GM12892 (cell line): ENCODE measurements around the gene DEAF1.

ENCODE experiments used
- POLR2A ChIP-seq: IDR thresholded peaks from 2 replicates; pipeline ENCODE4 v1.6.1; 2011; ENCODE audit warnings: low read depth, low read length, control low read depth
- POLR2AphosphoS5 ChIP-seq: IDR thresholded peaks from 2 replicates; pipeline ENCODE4 v1.6.1; 2011; ENCODE audit warnings: low read depth, low read length, control low read depth
- TAF1 ChIP-seq: IDR thresholded peaks from 2 replicates; pipeline ENCODE4 v1.6.1; 2011; ENCODE audit warnings: low read depth, mild to moderate bottlenecking, control low read depth, low read length, borderline replicate concordance

DNA sequence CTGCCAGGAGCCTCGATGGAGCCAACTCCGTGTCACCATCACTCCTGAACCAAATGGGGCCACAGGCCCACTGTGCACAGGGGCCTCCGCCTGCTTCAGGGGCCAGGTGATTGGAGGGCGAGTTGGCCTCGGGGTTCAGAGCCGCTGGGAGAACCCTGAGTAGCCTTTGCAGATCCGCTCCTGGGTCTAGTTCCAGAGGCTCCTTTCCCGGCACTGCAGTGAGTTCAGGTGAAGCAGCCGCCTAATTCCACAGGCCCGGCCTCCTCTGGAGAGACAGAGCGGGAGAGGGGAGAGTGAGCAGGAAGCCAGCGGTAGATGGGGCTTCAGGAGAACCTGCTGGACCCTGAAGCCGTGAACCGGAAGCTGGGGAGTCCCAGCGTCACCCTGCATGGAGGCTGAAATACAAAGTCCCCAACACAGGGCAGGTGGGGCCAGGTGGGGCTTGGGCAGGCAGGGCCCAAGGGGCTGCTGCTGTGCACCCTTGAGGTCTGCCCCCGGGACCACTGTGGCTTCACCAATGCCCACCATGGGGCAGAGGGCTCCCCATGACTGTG lies 35.4 kb downstream of the DEAF1 start:
- TF ChIP-seq POLR2A, result no peak
- TF ChIP-seq TAF1, result no peak
- no peak for TF ChIP-seq POLR2AphosphoS5
